Measurements from ENCODE around the gene KCNIP1. TPM values are rescaled to one million over a fixed set of nuclear protein-coding genes. Genes with fewer than 3 reads are reported as not detected.

Gene KCNIP1
- total RNA-seq, 3 donors from 2014 or later (not counting 1 experiment from before 2014, with no cell fraction given) = not detected

GRCh38 chr5:170711300-170711699 lies 207.5 kb downstream of the KCNIP1 start:
- H3K27me3 ChIP-seq (ENCODE audit: control insufficient read depth, insufficient read depth, low read length) = no peaks in the 10 kb centered on the region
- no peaks in the 10 kb centered on the region for H3K36me3 Mint-ChIP-seq
- TF ChIP-seq, protein P1, sequence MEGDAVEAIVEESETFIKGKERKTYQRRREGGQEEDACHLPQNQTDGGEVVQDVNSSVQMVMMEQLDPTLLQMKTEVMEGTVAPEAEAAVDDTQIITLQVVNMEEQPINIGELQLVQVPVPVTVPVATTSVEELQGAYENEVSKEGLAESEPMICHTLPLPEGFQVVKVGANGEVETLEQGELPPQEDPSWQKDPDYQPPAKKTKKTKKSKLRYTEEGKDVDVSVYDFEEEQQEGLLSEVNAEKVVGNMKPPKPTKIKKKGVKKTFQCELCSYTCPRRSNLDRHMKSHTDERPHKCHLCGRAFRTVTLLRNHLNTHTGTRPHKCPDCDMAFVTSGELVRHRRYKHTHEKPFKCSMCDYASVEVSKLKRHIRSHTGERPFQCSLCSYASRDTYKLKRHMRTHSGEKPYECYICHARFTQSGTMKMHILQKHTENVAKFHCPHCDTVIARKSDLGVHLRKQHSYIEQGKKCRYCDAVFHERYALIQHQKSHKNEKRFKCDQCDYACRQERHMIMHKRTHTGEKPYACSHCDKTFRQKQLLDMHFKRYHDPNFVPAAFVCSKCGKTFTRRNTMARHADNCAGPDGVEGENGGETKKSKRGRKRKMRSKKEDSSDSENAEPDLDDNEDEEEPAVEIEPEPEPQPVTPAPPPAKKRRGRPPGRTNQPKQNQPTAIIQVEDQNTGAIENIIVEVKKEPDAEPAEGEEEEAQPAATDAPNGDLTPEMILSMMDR (IDR thresholded peaks at IDR 0.05) = no peak
- H3K27ac Mint-ChIP-seq = no peak overlapping the region
- no peaks in the 10 kb centered on the region for H3K36me3 ChIP-seq (ENCODE audit: control insufficient read depth, insufficient read depth, low read length)
- no peaks in the 10 kb centered on the region for H3K9me3 Mint-ChIP-seq
- no peaks in the 10 kb centered on the region for H3K4me1 ChIP-seq (ENCODE audit: control insufficient read depth, insufficient read depth, low read length)
- DNase-seq = no peak
- no peak overlapping the region for H3K27ac ChIP-seq (ENCODE audit: low read length)
- intact Hi-C loops (cut with micrococcal nuclease) = no loop called here
- no peak for ATAC-seq
- no peaks in the 10 kb centered on the region for H3K4me1 Mint-ChIP-seq
- 91% methylated on average over 2 of the region's 4 CpGs for WGBS (ENCODE audit: insufficient coverage)
- H3K9me3 ChIP-seq (ENCODE audit: control insufficient read depth, insufficient read depth, low read length) = no peaks in the 10 kb centered on the region
- no peak overlapping the region for H3K4me3 Mint-ChIP-seq
- peaks cover 18 to 41% of the 10 kb centered on the region in 2 donors for H3K27me3 Mint-ChIP-seq (ENCODE audit: low read depth in 2 of 2)
- H3K4me3 ChIP-seq (ENCODE audit: low read length) = no peak overlapping the region

DNA sequence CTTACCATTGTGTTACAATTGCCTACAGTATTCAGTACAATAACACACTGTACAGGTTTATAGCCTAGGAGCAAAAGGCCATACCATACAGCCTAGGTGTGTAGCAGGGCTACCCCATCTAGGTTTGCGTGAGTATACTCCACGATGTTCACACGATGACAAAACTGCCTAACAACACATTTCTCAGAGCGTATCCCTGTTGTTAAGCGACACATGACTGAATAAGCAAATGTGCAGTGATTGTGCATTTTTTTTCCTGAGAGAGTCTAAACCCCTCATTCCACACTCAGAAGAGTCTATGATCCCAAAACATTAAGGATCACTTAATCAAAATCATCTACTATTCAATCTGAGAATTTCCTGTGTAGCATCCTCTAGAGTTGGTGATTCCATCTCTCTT lies 211.3 kb downstream of the KCNIP1 start:
- H3K4me3 ChIP-seq (ENCODE audit: low read length) = no peak overlapping the region
- peaks cover 9 to 38% of the 10 kb centered on the region in 2 donors for H3K27me3 Mint-ChIP-seq (ENCODE audit: low read depth in 2 of 2)
- TF ChIP-seq, protein P1 (IDR thresholded peaks at IDR 0.05) = no peak
- no peaks in the 10 kb centered on the region for H3K4me1 ChIP-seq (ENCODE audit: control insufficient read depth, insufficient read depth, low read length)
- no peaks in the 10 kb centered on the region for H3K36me3 Mint-ChIP-seq
- no peak for ATAC-seq
- intact Hi-C loops (cut with micrococcal nuclease) = no loop called here
- H3K27me3 ChIP-seq (ENCODE audit: control insufficient read depth, insufficient read depth, low read length) = no peaks in the 10 kb centered on the region
- no peak for DNase-seq
- no peaks in the 10 kb centered on the region for H3K36me3 ChIP-seq (ENCODE audit: control insufficient read depth, insufficient read depth, low read length)
- no peak overlapping the region for H3K27ac Mint-ChIP-seq
- H3K9me3 Mint-ChIP-seq = no peaks in the 10 kb centered on the region
- H3K4me3 Mint-ChIP-seq = no peak overlapping the region
- no peak overlapping the region for H3K27ac ChIP-seq (ENCODE audit: low read length)
- H3K9me3 ChIP-seq (ENCODE audit: control insufficient read depth, insufficient read depth, low read length) = no peaks in the 10 kb centered on the region
- no peaks in the 10 kb centered on the region for H3K4me1 Mint-ChIP-seq
- WGBS (ENCODE audit: insufficient coverage) = 90% methylated on average over 5 of the region's 5 CpGs

- 60% methylated on average over 4 of the region's 4 CpGs for WGBS (ENCODE audit: insufficient coverage)
Measured at GRCh38 chr5:170716396-170716795, 212.6 kb downstream of the KCNIP1 start.

GRCh38 chr5:170719551-170719950 lies 215.7 kb downstream of the KCNIP1 start:
- H3K4me1 Mint-ChIP-seq = no peaks in the 10 kb centered on the region
- ATAC-seq = no peak
- no peak overlapping the region for H3K4me3 Mint-ChIP-seq

More at GRCh38 chr5:170716396-170716795, 212.6 kb downstream of the KCNIP1 start:
- Histone ChIP-seq H3K9me3 (ENCODE audit: control insufficient read depth, insufficient read depth, low read length) (no peaks in the 10 kb centered on the region), H3K36me3 (ENCODE audit: control insufficient read depth, insufficient read depth, low read length) (no peaks in the 10 kb centered on the region), H3K4me1 (ENCODE audit: control insufficient read depth, insufficient read depth, low read length) (no peaks in the 10 kb centered on the region), H3K27ac (ENCODE audit: low read length) (no peak overlapping the region), H3K27me3 (ENCODE audit: control insufficient read depth, insufficient read depth, low read length) (peaks cover 2% of the 10 kb centered on the region), H3K4me3 (ENCODE audit: low read length) (no peak overlapping the region)
- intact Hi-C loops (cut with micrococcal nuclease) = no loop called here
- H3K27ac Mint-ChIP-seq = no peak overlapping the region
- peaks cover 4 to 27% of the 10 kb centered on the region in 2 donors for H3K27me3 Mint-ChIP-seq (ENCODE audit: low read depth in 2 of 2)
- no peaks in the 10 kb centered on the region for H3K36me3 Mint-ChIP-seq
- ATAC-seq = no peak
- H3K9me3 Mint-ChIP-seq = no peaks in the 10 kb centered on the region
- no peaks in the 10 kb centered on the region for H3K4me1 Mint-ChIP-seq
- no peak overlapping the region for H3K4me3 Mint-ChIP-seq
- TF ChIP-seq, protein P1 (IDR thresholded peaks at IDR 0.05) = no peak
- DNase-seq = no peak

More at GRCh38 chr5:170719551-170719950, 215.7 kb downstream of the KCNIP1 start:
- TF ChIP-seq, protein P1 (IDR thresholded peaks at IDR 0.05) = no peak
- Histone ChIP-seq H3K27me3 (ENCODE audit: control insufficient read depth, insufficient read depth, low read length) (peaks cover 2% of the 10 kb centered on the region), H3K4me3 (ENCODE audit: low read length) (no peak overlapping the region), H3K36me3 (ENCODE audit: control insufficient read depth, insufficient read depth, low read length) (no peaks in the 10 kb centered on the region), H3K27ac (ENCODE audit: low read length) (no peak overlapping the region), H3K4me1 (ENCODE audit: control insufficient read depth, insufficient read depth, low read length) (no peaks in the 10 kb centered on the region), H3K9me3 (ENCODE audit: control insufficient read depth, insufficient read depth, low read length) (no peaks in the 10 kb centered on the region)
- no peaks in the 10 kb centered on the region for H3K9me3 Mint-ChIP-seq
- intact Hi-C loops (cut with micrococcal nuclease) = no loop called here
- H3K27ac Mint-ChIP-seq = no peak overlapping the region
- no peak for DNase-seq
- H3K36me3 Mint-ChIP-seq = no peaks in the 10 kb centered on the region
- peaks cover 13 to 45% of the 10 kb centered on the region in 2 donors for H3K27me3 Mint-ChIP-seq (ENCODE audit: low read depth in 2 of 2)
- WGBS (ENCODE audit: insufficient coverage) = 80% methylated on average over 2 of the region's 3 CpGs

Measured in natural killer cell (primary cell).